ENCODE measurements around the gene PGAM2.
A peak's percentile ranks its signal among the peaks of the same experiment; 100 is the strongest.

Gene PGAM2

DNA sequence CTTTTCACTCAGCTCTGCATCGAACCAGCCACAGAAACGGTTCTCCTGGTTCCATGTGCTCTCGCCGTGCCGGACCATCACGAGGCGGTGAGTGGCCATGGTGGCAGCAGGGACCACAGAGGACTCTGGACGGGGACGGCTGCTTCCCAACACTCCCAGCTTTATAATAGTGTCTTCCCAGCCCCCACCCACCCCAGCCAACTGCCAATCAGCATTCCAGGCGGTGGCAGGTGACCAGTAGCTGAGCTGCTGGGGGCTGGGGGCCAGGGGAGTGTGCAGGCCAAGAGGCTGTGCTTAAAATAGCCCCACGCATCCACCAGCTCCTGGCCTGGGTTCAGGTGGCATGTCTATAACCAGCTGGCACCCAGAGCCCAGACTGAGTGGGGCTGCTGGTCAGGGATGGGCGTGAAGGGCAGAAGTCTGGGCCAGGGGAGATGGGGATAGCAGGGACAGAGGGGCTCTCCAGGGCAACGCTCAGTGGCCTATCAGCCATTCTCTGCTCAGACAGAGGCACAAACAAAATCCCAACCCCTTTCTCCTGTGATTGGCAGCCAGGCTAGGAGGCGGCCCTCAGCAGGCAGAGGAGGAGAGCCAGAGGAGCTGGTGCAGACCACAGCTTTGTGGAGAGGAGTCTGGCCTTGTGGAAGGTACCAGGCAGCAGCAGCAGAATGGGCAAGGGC is at the start of gene PGAM2:
Gene PGAM2, minus strand, starts transcription at position 137 of the 680 bp plus-strand sequence. Its CDS starts 38 bp downstream, at position 99.
- H3K36me3 Mint-ChIP-seq: no peaks in the 10 kb centered on the region
- peaks cover 37% of the 10 kb centered on the region for H3K4me1 Mint-ChIP-seq
- H3K4me3 Mint-ChIP-seq: no peak within 1 kb of the TSS
- no peak within 1 kb of the TSS for H3K27ac Mint-ChIP-seq
- no peaks in the 10 kb centered on the region for H3K27me3 Mint-ChIP-seq
- no peaks in the 10 kb centered on the region for H3K9me3 Mint-ChIP-seq

DNA sequence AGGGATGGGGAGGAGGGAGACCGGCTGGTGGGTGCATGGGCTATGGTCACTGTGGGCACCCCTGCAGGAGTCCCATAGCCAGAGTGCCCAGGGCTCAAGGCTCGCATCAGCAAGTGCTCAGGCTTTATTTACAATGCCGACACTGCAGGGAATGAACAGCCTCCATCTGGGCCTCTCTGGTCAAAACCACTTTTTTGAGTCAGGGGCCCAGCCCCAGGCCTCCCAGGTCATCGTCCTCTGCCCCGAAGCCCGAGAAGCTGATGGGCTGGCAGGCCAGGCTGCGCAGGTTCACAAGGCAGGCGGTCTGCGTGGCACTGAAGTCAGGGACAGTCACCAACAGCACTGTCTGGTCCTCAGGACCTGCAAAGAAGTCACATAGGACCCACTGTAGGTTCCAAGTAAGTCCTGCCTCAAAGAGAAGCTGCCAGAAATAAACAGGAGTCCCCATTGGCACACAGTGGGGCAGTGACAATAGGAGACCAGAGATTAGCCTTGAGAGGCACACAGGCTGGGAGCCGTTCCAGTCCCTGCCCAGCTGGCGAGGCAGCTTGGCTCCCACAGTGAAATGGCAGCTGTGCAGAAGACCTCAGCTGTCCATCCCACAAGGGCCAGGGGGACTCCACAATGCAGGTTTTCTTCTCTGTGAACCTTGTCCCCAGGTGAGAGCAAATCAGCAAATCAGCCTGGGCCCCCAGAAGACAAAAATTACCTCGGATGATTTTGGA is 49.4 kb upstream of the PGAM2 start:
- Mint-ChIP-seq H3K27me3 (no peaks in the 10 kb centered on the region), H3K9me3 (no peaks in the 10 kb centered on the region), H3K4me3 (no peak overlapping the region), H3K4me1 (peaks cover 8% of the 10 kb centered on the region), H3K27ac (no peak overlapping the region), H3K36me3 (peaks cover 7% of the 10 kb centered on the region)

DNA sequence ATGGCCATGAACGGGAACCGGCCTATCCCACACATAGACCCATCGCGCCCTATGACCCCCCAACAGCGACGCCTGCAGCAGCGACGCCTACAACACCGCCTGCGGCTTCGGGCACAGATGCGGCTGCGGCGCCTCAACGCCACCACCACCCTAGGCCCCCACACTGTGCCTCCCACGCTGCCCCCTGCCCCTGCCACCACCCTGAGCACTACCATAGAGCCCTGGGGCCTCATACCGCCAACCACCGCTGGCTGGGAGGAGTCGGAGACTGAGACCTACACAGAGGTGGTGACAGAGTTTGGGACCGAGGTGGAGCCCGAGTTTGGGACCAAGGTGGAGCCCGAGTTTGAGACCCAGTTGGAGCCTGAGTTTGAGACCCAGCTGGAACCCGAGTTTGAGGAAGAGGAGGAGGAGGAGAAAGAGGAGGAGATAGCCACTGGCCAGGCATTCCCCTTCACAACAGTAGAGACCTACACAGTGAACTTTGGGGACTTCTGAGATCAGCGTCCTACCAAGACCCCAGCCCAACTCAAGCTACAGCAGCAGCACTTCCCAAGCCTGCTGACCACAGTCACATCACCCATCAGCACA is 48.5 kb upstream of the PGAM2 start:
- no peak overlapping the region for H3K4me3 Mint-ChIP-seq
- peaks cover 4% of the 10 kb centered on the region for H3K4me1 Mint-ChIP-seq
- no peaks in the 10 kb centered on the region for H3K27me3 Mint-ChIP-seq
- no peak overlapping the region for H3K27ac Mint-ChIP-seq
- H3K9me3 Mint-ChIP-seq: no peaks in the 10 kb centered on the region
- H3K36me3 Mint-ChIP-seq: peaks cover 7% of the 10 kb centered on the region

DNA sequence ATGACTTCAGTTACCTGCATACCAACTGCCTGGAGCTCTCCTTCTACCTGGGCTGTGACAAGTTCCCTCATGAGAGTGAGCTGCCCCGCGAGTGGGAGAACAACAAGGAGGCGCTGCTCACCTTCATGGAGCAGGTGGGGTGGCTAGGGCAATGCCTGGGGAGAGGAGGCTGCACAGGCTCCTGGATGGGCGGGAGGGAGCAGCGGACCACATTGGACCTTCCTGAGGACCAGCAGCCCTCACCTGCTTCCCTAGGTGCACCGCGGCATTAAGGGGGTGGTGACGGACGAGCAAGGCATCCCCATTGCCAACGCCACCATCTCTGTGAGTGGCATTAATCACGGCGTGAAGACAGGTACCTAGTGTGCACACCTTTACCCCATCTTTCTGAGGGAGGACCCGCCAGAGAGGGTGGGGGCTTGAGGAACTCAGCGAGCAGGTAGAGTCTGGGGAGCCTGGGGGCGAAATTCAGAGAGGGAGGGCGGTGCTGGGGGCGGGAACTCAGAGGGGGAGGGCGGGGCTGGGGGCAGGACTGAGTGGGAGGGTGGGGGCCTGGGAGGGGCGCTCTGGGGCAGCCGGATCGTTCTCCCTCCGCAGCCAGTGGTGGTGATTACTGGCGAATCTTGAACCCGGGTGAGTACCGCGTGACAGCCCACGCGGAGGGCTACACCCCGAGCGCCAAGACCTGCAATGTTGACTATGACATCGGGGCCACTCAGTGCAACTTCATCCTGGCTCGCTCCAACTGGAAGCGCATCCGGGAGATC is 47.8 kb upstream of the PGAM2 start:
- no peaks in the 10 kb centered on the region for H3K9me3 Mint-ChIP-seq
- H3K4me1 Mint-ChIP-seq: peaks cover 3% of the 10 kb centered on the region
- H3K4me3 Mint-ChIP-seq: no peak overlapping the region
- peaks cover 7% of the 10 kb centered on the region for H3K36me3 Mint-ChIP-seq
- H3K27ac Mint-ChIP-seq: no peak overlapping the region
- no peaks in the 10 kb centered on the region for H3K27me3 Mint-ChIP-seq

DNA sequence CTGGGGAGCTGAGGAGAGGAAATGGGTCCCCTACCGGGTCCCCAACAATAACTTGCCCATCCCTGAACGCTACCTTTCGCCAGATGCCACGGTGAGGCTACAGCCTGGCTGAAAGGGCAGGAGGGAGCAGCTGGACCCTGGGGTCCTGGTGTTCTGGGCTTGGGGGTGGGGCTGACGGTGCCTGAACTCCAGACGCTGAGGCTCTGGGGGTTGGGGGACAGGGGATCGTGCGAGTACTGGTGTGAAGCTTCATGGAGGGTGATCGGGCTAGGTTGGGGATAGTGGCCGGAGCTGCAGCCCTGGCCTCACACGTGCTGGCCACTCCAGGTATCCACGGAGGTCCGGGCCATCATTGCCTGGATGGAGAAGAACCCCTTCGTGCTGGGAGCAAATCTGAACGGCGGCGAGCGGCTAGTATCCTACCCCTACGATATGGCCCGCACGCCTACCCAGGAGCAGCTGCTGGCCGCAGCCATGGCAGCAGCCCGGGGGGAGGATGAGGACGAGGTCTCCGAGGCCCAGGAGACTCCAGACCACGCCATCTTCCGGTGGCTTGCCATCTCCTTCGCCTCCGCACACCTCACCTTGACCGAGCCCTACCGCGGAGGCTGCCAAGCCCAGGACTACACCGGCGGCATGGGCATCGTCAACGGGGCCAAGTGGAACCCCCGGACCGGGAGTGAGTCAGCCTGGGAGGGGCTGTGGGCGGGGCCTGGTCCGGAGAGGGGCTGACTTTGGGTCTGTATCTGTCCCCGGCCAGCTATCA is 47.0 kb upstream of the PGAM2 start:
- H3K27me3 Mint-ChIP-seq: no peaks in the 10 kb centered on the region
- no peaks in the 10 kb centered on the region for H3K9me3 Mint-ChIP-seq
- H3K4me1 Mint-ChIP-seq: no peaks in the 10 kb centered on the region
- H3K4me3 Mint-ChIP-seq: no peak overlapping the region
- no peak overlapping the region for H3K27ac Mint-ChIP-seq
- peaks cover 4% of the 10 kb centered on the region for H3K36me3 Mint-ChIP-seq

DNA sequence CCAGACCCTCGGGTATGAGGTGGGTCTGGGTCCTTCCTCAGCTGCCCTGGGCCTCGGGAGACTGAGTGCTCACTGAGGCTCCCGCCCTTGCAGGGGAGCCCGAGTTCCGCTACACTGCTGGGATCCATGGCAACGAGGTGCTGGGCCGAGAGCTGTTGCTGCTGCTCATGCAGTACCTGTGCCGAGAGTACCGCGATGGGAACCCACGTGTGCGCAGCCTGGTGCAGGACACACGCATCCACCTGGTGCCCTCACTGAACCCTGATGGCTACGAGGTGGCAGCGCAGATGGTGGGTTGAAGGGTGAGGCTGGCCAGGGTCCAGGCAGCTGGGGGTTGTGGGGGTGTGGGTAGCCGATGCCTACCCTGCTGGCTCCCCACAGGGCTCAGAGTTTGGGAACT is 46.4 kb upstream of the PGAM2 start:
- no peaks in the 10 kb centered on the region for H3K4me1 Mint-ChIP-seq
- H3K27ac Mint-ChIP-seq: no peak overlapping the region
- H3K9me3 Mint-ChIP-seq: no peaks in the 10 kb centered on the region
- no peaks in the 10 kb centered on the region for H3K27me3 Mint-ChIP-seq
- H3K36me3 Mint-ChIP-seq: peaks cover 4% of the 10 kb centered on the region
- H3K4me3 Mint-ChIP-seq: no peak overlapping the region

DNA sequence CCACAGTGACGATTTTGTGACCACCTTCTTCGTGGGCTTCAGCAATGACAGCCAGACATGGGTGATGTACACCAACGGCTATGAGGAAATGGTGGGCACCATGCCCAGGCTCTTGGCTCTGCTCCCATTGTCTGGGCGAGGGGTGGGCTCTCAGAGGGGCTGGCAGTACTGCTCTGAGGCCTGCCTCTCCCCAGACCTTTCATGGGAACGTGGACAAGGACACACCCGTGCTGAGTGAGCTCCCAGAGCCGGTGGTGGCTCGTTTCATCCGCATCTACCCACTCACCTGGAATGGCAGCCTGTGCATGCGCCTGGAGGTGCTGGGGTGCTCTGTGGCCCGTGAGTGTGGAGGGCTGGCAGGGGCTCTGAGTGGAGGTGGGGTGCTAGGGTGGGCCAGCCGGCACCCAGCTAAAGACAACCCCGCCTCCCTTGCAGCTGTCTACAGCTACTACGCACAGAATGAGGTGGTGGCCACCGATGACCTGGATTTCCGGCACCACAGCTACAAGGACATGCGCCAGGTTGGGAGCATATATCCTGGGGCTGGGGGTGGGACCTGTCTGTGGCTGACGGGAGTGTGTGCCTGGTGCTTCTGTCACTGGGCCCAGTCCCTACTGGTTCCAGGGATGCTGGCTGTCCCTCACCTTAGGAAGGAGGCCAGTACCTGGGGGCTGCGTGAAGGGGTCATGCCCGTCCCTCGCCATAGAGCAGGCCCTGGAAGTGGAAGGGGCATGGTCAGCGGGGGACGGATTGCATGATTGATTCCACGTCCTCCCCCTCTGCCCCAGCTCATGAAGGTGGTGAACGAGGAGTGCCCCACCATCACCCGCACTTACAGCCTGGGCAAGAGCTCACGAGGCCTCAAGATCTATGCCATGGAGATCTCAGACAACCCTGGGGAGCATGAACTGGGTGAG is 45.6 kb upstream of the PGAM2 start:
- no peaks in the 10 kb centered on the region for H3K27me3 Mint-ChIP-seq
- H3K4me1 Mint-ChIP-seq: peaks cover 4% of the 10 kb centered on the region
- no peaks in the 10 kb centered on the region for H3K9me3 Mint-ChIP-seq
- H3K27ac Mint-ChIP-seq: no peak overlapping the region
- H3K36me3 Mint-ChIP-seq: peaks cover 4% of the 10 kb centered on the region
- no peak overlapping the region for H3K4me3 Mint-ChIP-seq

DNA sequence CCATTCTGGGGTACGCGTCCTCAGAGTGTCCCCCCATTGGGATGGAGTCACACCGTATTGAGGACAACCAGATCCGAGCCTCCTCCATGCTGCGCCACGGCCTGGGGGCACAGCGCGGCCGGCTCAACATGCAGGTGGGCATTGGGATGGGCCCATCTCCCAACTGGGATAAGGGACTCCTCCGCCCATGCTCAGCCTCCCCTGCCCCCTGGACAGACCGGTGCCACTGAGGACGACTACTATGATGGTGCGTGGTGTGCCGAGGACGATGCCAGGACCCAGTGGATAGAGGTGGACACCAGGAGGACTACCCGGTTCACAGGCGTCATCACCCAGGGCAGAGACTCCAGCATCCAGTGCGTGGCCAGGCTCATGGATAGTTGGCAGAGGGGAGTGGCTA is 44.6 kb upstream of the PGAM2 start:
- H3K4me1 Mint-ChIP-seq: peaks cover 14% of the 10 kb centered on the region
- no peak overlapping the region for H3K4me3 Mint-ChIP-seq
- peaks cover 4% of the 10 kb centered on the region for H3K36me3 Mint-ChIP-seq

DNA sequence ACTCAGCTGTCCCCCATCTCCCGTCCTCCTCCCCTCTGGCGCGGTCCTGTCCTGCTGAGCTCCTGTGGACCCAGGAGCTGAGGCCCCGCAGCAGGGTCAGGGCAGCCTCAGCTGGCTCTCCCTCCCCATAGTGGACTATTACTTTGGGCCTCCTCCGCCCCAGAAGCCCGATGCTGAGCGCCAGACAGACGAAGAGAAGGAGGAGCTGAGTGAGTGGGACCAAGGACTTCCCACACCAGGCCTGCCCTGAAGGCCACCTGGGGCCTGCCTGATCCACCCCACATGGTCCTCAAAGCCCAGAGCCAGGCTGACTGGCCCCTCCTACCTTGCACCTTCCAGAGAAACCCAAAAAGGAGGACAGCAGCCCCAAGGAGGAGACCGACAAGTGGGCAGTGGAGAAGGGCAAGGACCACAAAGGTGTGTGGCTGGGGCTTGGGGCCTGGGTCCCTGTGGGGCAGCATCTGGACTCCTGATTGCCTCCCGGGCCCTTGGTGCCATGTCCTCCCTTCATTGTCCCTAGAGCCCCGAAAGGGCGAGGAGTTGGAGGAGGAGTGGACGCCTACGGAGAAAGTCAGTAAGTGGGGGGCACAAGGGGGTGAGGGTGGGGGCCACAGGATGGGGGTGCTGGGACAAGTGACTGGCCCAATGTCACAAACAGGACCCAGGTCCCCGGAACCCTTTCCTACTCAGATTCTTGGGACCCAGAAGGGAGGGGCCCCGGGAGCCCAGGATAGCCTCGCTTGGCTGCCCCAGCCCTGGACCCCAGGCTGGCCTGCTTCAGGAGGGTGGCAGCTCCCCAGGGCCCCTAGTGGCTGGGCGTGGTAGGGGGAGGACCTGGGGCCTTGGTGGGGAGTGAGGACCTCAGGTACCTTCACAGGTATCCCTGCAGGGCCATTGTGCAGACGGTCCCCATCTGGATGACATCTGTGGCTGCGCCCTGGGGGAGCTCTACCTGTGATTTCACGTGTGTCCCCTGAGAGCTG is 43.7 kb upstream of the PGAM2 start:
- Mint-ChIP-seq H3K4me1 (peaks cover 15% of the 10 kb centered on the region), H3K36me3 (peaks cover 4% of the 10 kb centered on the region), H3K27ac (no peak overlapping the region), H3K4me3 (no peak overlapping the region), H3K9me3 (no peaks in the 10 kb centered on the region), H3K27me3 (no peaks in the 10 kb centered on the region)

More for the DNA sequence above, 44.6 kb upstream of the PGAM2 start:
- no peaks in the 10 kb centered on the region for H3K9me3 Mint-ChIP-seq
- no peaks in the 10 kb centered on the region for H3K27me3 Mint-ChIP-seq
- no peak overlapping the region for H3K27ac Mint-ChIP-seq

DNA sequence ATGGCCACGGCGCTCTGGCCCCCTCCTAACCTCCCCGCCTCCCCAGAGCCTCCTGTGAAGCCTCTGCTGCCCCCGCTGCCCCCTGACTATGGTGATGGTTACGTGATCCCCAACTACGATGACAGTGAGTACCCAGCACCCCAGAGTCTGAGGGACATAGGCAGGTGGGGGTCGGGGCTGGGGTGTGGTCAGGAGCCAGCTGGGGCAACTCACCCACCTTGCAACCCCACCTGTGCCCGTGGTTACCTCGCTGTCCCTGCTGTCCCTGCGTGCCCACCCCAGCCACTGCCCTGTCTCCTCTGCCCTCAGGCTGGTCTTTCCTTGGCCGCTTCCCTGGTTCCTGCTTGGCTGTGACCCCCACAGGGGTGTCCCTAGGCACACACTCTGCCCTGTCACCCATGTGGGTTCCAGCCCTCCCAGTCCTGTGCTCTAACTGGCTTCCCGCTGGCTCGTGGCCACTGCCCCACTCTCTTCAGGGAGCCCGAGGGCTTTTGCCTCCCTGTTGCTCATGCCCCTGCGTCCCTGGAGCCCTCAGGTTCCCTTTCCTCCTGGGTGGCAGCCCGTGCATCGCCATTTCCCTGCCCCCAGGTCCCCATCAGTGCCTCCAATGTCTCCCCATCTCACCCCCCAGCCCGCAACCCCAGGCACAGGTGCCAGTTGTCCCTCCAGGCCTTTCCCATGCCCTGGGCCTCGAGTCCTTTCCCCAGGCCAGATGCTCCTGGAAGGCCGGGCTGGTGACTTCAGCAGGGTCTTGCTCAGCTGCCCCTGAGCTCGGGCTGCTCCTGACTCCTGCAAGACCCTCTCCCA is 42.8 kb upstream of the PGAM2 start:
- H3K36me3 Mint-ChIP-seq: peaks cover 1% of the 10 kb centered on the region
- H3K4me1 Mint-ChIP-seq: peaks cover 19% of the 10 kb centered on the region
- no peaks in the 10 kb centered on the region for H3K27me3 Mint-ChIP-seq
- H3K9me3 Mint-ChIP-seq: no peaks in the 10 kb centered on the region
- H3K4me3 Mint-ChIP-seq: peak overlapping the region; percentile 30
- no peak overlapping the region for H3K27ac Mint-ChIP-seq

DNA sequence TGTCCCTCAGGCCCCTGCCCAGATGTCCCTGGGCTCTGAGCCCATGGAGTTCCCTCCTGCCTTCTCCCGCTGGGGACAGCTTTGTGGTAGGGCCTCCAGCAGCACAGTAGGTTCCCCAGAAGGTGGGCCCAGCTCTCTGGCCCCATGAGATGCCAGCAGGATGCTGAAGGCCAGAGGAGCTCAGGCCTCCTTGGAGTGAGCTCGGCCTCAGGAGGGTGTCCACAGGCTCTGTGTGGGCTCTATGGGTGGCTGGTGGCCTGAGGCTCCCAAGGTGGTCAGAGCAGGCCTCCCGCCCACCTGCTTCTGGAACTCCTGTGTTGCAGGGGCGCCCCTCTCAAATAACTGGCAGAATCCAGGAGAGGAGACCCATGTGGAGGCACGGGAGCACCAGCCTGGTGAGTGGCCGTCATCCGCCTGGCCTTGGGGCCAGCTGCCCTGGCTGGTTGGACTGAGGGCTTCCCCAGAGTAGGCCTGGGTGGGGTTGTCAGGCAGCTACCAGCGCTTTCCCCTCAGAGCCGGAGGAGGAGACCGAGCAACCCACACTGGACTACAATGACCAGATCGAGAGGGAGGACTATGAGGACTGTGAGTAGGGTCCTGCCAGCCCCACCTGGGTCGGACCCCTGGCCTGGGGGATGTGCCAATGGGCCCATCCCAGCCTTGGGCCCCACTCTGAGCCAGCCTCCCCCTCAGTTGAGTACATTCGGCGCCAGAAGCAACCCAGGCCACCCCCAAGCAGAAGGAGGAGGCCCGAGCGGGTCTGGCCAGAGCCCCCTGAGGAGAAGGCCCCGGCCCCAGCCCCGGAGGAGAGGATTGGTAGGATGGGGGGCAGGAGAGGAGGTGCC is 42.0 kb upstream of the PGAM2 start:
- no peaks in the 10 kb centered on the region for H3K9me3 Mint-ChIP-seq
- H3K36me3 Mint-ChIP-seq: peaks cover 1% of the 10 kb centered on the region
- no peaks in the 10 kb centered on the region for H3K27me3 Mint-ChIP-seq
- no peak overlapping the region for H3K27ac Mint-ChIP-seq
- peaks cover 20% of the 10 kb centered on the region for H3K4me1 Mint-ChIP-seq
- no peak overlapping the region for H3K4me3 Mint-ChIP-seq

Measured in activated naive CD4-positive, alpha-beta T cell treated with anti-CD3 and anti-CD28 coated beads, Interleukin-2, amount 50 U/mL, for 24 hours (primary cell).